Measurements from ENCODE around the gene FSTL3.
"Not testable (repeated sequence)": the region's sequence is repeated elsewhere in the genome, so short reads cannot be mapped to it uniquely, and the experiment has no call there.

The FSTL3 gene

GRCh38 chr19:676339-677105 is at the start of gene FSTL3:
Gene FSTL3, plus strand, starts transcription at chr19:676392. Its CDS starts 32 bp downstream, at chr19:676424.
- DNase-seq: no peak

- not testable (repeated sequence) for DNase-seq
Measured at GRCh38 chr19:626566-626965, 49.6 kb upstream of the FSTL3 start.

GRCh38 chr19:628168-628567 is 48.0 kb upstream of the FSTL3 start:
- no peak for DNase-seq

GRCh38 chr19:629515-629914 is 46.7 kb upstream of the FSTL3 start:
- not testable (repeated sequence) for DNase-seq

- no peak for DNase-seq
Measured at GRCh38 chr19:629961-630714, 46.1 kb upstream of the FSTL3 start.

GRCh38 chr19:632579-633067 is 43.6 kb upstream of the FSTL3 start:
- peak; percentile 53 for DNase-seq

GRCh38 chr19:633068-633785 is 43.0 kb upstream of the FSTL3 start, which contains the start of gene POLRMT:
Gene POLRMT, minus strand, starts transcription at chr19:633537. Its CDS starts 25 bp downstream, at chr19:633512.
- peak; percentile 96 for DNase-seq

GRCh38 chr19:633786-634639 is 42.2 kb upstream of the FSTL3 start:
- DNase-seq: no peak

GRCh38 chr19:634975-635652 is 41.1 kb upstream of the FSTL3 start:
- no peak for DNase-seq

- no peak for DNase-seq
Measured at GRCh38 chr19:638906-639252, 37.3 kb upstream of the FSTL3 start.

GRCh38 chr19:639253-640160 is 36.7 kb upstream of the FSTL3 start, which contains the start of gene FGF22:
Gene FGF22, plus strand, starts transcription at chr19:639879. Its CDS starts 47 bp downstream, at chr19:639926.
- peak; percentile 96 for DNase-seq

GRCh38 chr19:640161-640558 is 36.0 kb upstream of the FSTL3 start:
- DNase-seq: no peak

- DNase-seq: no peak
Measured at GRCh38 chr19:640606-641189, 35.5 kb upstream of the FSTL3 start.

GRCh38 chr19:641702-642101 is 34.5 kb upstream of the FSTL3 start:
- no peak for DNase-seq

- DNase-seq: no peak
Measured at GRCh38 chr19:642767-643727, 33.1 kb upstream of the FSTL3 start.

- DNase-seq: no peak
Measured at GRCh38 chr19:643736-644135, 32.5 kb upstream of the FSTL3 start.

GRCh38 chr19:644363-644762 is 31.8 kb upstream of the FSTL3 start:
- no peak for DNase-seq

- DNase-seq: no peak
Measured at GRCh38 chr19:644789-645188, 31.4 kb upstream of the FSTL3 start.
